GM19035 (cell line): Measurements from ENCODE around the gene MPV17L2.
A peak's percentile ranks its signal among the peaks of the same experiment; 100 is the strongest.
"Not testable (repeated sequence)": the region's sequence is repeated elsewhere in the genome, so short reads cannot be mapped to it uniquely, and the experiment has no call there.

Experiments
- ATAC-seq: cut with Tn5 transposase; IDR thresholded peaks from one replicate; pipeline ENCODE4 v1.9.1; 2021; ENCODE audit not compliant: unreplicated experiment

Gene MPV17L2

DNA sequence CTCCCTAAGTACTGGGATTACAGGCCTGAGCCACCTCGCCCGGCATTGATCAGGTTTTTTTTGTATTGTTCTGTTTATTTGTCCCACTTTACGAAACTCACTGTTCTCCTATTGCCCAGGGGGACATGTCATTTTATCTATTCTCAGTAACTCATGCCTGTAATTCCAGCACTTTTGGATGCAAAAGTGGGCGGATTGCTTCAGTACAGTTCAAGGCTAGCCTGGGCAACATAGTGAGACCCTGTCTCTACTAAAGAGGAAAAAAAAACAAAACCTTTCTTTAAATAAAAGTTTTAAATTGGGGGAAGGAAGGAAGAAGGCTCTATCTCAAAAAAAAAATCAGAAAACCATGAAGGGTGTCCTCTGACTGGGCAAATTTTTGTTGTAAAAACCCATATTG lies 2.7 kb upstream of the MPV17L2 start:
- no peak for ATAC-seq

DNA sequence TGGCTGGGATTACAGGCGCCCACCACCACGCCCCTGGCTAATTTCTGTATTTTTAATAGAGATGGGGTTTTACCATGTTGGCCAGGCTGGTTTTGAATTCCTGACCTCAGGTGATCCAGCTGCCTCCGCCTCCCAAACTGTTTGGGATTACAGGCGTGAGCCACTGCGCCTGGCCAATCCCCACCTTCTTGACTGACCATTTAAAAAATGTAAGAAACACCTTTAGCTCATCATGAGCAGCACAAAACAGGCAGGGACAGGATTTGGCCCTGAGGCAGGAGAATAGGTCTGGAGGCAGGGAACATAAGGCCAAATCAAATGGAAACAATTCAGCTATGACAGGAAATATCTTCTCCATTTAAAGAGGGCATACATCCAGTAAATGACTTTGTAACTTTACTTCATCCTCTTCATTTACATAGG lies 1.4 kb upstream of the MPV17L2 start:
- ATAC-seq: no peak

GRCh38 chr19:18193388-18194180 lies 566 bp downstream of the MPV17L2 start:
- ATAC-seq: no peak

GRCh38 chr19:18194181-18194530 lies 1.1 kb downstream of the MPV17L2 start:
- ATAC-seq: no peak

DNA sequence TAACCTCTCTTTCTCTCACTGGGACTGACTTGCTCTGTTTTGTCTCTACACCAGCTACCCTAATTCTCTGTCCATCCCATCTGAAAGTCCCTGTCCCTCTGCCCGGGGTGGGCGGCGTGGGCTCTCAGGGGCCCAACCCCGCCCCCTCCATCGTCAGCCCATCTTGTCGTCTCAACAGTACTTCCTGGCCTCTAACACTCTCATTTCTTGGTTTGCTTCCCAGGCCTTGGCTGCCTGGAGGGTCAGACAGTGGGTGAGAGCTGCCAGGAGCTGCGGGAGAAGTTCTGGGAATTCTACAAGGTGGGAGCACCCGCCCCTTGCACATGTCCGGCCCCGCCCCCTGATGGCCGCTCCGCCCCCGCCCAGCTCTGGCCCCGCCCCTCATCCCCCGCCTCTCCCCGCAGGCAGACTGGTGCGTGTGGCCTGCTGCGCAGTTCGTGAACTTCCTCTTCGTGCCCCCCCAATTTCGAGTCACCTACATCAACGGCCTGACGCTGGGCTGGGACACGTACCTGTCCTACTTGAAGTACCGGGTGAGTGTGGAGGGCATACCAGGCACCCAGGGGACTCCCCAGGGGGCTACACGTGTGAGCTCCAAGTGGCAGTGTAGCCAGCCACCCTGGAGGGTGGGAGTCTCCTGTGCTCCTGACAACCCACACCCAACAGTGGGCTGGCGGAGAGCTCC lies 1.7 kb downstream of the MPV17L2 start:
- ATAC-seq: no peak

- ATAC-seq: no peak
These were observed 3.5 kb downstream of the MPV17L2 start for GRCh38 chr19:18196511-18196845.

- no peak for ATAC-seq
These were observed 4.3 kb downstream of the MPV17L2 start for GRCh38 chr19:18197306-18197705.

GRCh38 chr19:18197941-18198340 lies 4.9 kb downstream of the MPV17L2 start:
- no peak for ATAC-seq

- ATAC-seq: no peak
These were observed 5.4 kb downstream of the MPV17L2 start for GRCh38 chr19:18198374-18198773.

- ATAC-seq: no peak
These were observed 9.4 kb downstream of the MPV17L2 start for GRCh38 chr19:18202397-18202777.

DNA sequence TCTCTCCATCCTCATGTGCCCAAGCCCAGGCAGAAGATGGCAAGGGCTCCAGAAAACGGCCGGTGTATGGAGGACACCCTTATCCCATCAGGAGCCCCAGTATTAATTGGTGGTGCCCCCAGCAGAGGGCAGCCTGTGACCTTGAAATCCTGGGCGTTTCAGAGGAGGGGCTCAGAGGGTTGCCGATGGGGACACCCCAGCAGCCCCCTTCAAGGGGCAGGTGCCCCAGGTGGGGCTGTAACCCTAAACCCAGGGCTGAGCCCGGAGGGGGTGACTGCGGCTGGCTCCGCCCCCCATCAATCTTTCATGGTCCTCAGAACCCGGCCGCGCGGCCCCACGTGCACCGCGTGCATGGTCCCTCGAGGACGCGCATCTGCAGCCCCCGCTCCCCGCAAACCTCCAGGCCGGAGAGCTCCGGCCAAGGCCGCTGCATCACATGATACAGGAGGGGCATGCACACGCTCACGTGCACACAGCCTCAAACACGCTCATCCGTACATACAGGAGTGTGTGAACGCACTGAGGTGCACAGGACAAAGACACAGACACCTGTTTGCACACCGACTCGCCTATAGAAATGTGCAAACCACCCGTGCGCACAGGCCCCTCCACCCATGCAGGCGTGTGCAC lies 9.9 kb downstream of the MPV17L2 start:
- no peak for ATAC-seq

- ATAC-seq: peak; percentile 3
These were observed 10.4 kb downstream of the MPV17L2 start for GRCh38 chr19:18203408-18203862.

DNA sequence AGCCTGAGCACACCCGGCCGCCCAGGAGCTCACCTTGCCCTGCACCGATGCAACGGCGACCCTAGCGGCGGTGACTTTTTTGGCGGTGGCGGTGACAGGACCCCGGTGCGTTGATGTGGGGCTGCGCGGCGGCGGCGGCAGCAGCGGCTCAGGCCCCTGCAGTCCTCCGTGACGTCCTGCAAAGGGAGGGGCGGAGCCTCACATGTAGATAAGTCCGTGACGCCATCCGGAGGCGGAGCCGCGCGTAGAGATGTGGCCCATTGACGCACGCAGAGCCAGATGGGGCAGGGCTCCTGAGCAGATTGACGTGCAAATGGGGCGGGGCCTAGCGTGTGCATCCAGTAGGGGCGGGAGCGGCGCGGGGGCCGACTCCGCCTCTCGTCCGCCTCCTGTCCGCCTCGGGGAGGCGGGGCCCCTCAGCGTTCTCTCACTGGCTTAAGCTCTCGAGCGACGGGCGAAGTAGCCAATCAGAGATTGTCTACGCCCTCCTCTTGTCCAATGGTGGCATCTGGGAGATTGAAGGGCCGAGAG lies 10.9 kb downstream of the MPV17L2 start, which contains the start of gene RAB3A:
Gene RAB3A, minus strand, starts transcription at position 180 of the 531 bp plus-strand sequence. CDS start 1,302 bp downstream, outside the sequence.
- ATAC-seq: peak; percentile 88

GRCh38 chr19:18204394-18205199 lies 11.6 kb downstream of the MPV17L2 start:
- no peak for ATAC-seq

- no peak for ATAC-seq
These were observed 12.3 kb downstream of the MPV17L2 start for GRCh38 chr19:18205200-18205892.

GRCh38 chr19:18206018-18206417 lies 13.0 kb downstream of the MPV17L2 start:
- ATAC-seq: no peak

GRCh38 chr19:18208098-18208951 lies 15.3 kb downstream of the MPV17L2 start:
- no peak for ATAC-seq

DNA sequence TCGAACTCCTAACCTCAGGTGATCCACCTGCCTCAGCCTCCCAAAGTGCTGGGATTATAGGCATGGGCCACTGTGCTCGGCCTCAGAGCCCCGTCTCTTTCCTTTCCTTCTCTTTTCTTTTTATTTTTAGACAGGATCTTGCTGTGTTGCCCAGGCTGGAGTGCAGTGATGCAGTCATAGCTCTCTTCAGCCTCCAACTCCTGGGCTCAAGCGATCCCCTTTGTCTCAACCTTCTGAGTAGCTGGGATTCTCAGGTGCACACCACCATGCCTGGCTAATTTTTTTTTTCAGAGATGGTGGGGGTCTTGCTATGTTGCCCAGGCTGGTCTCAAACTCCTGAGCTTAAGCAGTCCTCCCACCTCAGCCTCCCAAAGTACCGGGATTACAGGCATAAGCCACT lies 16.9 kb downstream of the MPV17L2 start:
- ATAC-seq: not testable (repeated sequence)

GRCh38 chr19:18211683-18212082 lies 18.7 kb downstream of the MPV17L2 start:
- no peak for ATAC-seq
